ENCODE measurements around the gene ART5.
"Not testable (repeated sequence)": the region's sequence is repeated elsewhere in the genome, so short reads cannot be mapped to it uniquely, and the experiment has no call there.

Gene ART5

GRCh38 chr11:3641701-3642070, at the start of gene ART5:
ART5 (minus strand) TSS chr11:3641992; CDS start chr11:3641862, 130 bp downstream.
- no peak for DNase-seq

GRCh38 chr11:3686751-3687150, 45.0 kb upstream of the ART5 start:
- no peak for DNase-seq

GRCh38 chr11:3685923-3686322, 44.1 kb upstream of the ART5 start:
- no peak for DNase-seq

GRCh38 chr11:3684819-3685172, 43.0 kb upstream of the ART5 start:
- DNase-seq = peak; percentile 72

- no peak for DNase-seq
These were observed 42.5 kb upstream of the ART5 start for GRCh38 chr11:3684129-3684818.

GRCh38 chr11:3683039-3683438, 41.2 kb upstream of the ART5 start:
- no peak for DNase-seq

- DNase-seq = no peak
These were observed 37.3 kb upstream of the ART5 start for GRCh38 chr11:3679077-3679476.

GRCh38 chr11:3675971-3676370, 34.2 kb upstream of the ART5 start:
- no peak for DNase-seq

GRCh38 chr11:3674189-3674588, 32.4 kb upstream of the ART5 start:
- DNase-seq = no peak

GRCh38 chr11:3671334-3672254, 29.8 kb upstream of the ART5 start, which contains the start of gene CHRNA10:
CHRNA10 (minus strand) TSS chr11:3671384; CDS start chr11:3671312, 72 bp downstream.
- DNase-seq = no peak

GRCh38 chr11:3669742-3670183, 28.0 kb upstream of the ART5 start:
- DNase-seq = no peak

- no peak for DNase-seq
These were observed 27.3 kb upstream of the ART5 start for GRCh38 chr11:3669128-3669527.

GRCh38 chr11:3667149-3668035, 25.6 kb upstream of the ART5 start:
- DNase-seq = no peak

- no peak for DNase-seq
These were observed 24.3 kb upstream of the ART5 start for GRCh38 chr11:3666023-3666530.

GRCh38 chr11:3665336-3666022, 23.7 kb upstream of the ART5 start:
- DNase-seq = no peak

- no peak for DNase-seq
These were observed 22.3 kb upstream of the ART5 start for GRCh38 chr11:3664032-3664630.

GRCh38 chr11:3662856-3663255, 21.1 kb upstream of the ART5 start:
- DNase-seq = no peak

GRCh38 chr11:3660960-3661359, 19.2 kb upstream of the ART5 start:
- no peak for DNase-seq

GRCh38 chr11:3659595-3660515, 18.1 kb upstream of the ART5 start:
- DNase-seq = no peak

GRCh38 chr11:3658252-3658651, 16.5 kb upstream of the ART5 start:
- DNase-seq = no peak

GRCh38 chr11:3657331-3657730, 15.5 kb upstream of the ART5 start:
- not testable (repeated sequence) for DNase-seq
